Stimulated activated CD8-positive, alpha-beta memory T cell treated with anti-CD3 and anti-CD28 coated beads, Interleukin-4, amount 100 ng/mL, for 48 hours (primary cell): ENCODE data around the gene SLC16A12.
"Not testable (repeated sequence)": the region's sequence is repeated elsewhere in the genome, so short reads cannot be mapped to it uniquely, and the experiment has no call there.

Source experiments
- DNase-seq: peaks from one replicate; pipeline ENCODE4 v3.0.0-alpha.2; 2020

SLC16A12 gene

DNA sequence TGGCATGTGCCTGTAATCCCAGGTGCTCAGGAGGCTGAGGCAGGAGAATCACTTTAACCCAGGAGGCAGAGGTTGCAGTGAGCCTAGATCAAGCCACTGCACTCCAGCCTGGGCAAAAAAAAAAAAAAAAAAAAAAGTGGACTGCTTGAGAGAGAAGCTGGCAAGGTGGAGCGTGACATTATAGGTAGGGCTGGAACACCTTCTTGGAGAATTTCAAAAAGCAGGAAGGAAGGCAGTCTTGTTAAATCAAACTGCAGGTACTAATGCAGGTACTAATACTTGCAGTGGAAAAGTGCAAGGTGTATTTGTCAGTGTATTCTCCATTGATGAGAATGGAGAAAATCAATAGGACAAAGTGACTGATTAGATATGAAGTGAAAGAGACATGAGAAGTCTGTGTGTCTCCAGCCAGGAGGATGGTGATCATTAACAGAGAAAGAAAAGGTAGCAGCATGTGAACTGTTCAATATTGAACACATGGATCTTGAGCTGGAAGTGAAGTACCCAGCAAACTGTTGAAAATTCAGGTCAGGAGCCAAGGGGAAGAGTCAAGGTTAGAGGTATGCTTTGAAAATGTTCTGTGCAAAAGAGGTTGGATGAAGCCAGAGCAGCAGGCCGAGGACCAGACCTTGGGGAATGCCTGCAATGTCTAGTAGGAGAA, 12.6 kb upstream of the SLC16A12 start:
- no peak for DNase-seq

DNA sequence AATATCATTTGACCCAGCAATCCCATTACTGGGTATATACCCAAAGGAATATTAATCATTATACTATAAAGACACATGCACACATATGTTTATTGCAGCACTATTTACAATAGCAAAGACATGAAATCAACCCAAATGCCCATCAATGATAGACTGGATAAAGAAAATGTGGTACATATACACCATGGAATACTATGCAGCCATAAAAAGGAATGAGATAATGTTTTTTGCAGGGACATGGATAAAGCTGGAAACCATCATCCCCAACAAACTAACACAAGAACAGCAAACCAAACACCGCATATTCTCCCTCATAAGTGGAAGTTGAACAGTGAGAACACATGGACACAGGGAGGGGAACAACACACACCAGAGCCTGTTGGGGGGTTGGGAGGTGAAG, 11.3 kb upstream of the SLC16A12 start:
- not testable (repeated sequence) for DNase-seq

DNA sequence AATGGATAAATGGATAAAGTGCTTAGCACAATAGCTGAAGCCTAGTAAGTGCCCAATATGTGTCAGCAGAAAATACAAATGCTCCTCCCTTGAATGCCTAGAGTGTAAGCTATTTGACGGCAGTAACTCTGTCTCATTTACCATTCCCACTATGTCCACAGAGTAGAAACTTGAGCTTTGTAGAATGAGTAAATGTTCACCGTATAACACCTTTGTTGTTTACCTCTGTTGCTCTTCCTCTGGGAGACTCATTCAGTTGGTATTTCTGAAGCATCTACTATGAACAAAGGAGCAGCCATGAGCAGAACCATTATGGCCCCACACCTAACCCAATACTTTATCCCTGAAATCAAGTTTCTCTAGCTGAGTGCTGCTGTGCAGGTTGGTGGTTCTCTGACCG, 8.4 kb upstream of the SLC16A12 start:
- no peak for DNase-seq

DNA sequence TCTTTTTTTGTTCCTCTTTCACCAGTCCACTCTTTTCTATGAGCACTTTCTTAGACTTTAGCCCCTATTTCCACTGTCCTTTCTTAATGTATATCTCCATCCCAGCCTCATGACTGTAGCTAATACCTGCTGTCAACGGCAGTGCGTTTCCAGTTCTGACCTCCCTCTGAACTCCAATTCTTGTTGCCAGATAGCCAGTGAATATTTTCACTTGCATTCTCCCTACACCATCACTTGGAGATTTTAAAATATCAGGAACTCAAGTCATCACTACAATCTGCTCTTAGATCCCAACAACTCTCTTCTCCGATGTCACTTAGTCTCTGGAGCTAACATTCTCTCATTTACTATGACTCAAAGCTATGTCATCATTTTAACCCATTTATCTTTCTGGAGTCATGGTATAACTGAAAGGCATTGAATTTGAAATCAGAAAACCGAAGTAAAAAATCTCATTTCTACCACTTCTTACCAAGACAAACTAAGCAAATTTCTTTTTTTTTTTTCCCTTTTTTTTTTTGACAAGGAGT, 5.1 kb upstream of the SLC16A12 start:
- DNase-seq, result no peak

DNA sequence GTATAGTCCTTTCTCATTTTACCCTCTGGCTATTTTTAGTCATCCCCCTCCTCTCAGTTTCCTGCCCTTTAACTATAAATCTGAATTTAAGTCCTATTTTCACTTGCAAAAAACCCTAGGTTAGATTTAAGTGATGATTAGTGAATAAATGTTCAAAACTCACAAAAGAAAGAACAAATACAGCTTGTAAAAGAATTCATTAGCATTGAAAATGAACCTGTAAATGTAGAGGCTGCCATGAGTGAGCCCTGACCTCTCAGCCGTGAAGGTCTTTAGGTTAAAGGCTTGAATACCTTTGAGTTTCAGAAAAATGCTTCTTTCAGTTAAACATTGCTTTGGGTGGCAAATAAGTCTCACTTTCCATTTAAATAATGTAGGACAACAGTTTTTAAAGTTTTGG, 2.0 kb upstream of the SLC16A12 start:
- DNase-seq, result no peak

DNA sequence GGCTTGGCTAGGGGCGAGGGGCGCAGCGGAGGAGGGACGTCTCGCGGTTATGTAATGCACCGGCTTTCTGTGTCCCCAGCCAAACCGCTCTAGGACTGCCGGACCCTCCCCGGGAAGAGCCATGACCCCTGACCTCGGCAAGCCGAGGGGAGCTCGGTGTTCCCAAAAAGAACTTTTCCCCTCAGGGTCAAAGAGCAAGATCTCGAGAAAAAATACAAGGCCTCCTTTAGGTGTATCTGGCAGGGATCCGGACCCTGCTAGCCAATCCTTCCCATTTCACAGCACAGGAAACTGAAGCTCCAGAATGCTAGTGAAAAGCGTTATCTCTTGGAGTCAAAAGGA, 590 bp upstream of the SLC16A12 start:
- no peak for DNase-seq

DNA sequence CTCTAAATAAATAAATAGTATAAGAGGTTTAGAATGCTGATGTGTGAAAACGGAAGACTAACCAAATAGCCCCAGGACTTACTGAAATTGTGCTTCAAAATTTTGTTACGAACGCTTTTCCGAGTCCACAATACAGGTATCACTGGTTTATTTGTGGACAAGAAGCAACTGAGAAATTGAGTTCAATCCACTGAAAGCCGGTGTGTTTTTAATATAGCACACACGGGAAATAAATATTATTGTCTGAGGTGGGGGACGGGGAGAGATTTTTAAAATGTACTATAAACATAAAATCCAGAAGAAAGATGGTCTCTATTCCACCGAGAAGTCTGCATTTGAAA, 598 bp downstream of the SLC16A12 start:
- DNase-seq, result no peak

DNA sequence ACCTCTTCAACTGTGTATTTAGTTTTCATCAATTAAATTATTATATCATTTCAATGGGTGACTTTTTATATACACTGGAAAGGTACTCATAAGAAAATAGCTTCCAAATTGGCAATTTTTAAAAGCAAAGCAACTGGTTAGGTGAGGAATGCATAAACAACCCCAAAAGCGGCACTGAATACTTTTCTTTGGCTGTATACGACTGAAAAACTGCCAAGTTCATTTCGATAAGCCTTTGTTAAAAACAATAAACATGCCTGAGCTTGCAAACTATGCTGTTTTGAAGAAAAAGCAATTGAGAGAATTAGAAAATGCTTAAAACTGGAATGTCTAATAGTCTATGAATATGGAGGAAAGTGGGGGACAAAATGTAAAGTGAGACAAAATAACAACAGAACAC, 2.9 kb downstream of the SLC16A12 start:
- DNase-seq, result no peak

DNA sequence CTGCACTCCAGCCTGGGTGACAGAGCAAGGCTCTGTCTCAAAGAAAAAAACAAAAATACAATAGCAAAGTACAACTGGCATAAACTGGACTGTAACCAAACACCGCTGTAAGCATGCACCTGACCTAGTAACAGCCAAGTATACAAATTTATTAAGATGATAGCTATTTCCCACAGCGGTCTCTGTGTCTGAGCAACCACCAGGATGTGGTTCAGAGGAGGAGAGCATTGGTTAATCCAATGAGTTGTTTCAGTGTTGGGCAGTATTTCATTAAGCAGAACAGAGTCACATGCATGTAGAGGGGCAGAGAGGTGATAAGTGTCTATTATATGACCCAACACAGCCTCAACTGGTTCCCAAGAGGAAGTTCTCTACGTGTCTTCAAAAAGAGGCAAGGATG, 4.0 kb downstream of the SLC16A12 start:
- no peak for DNase-seq

DNA sequence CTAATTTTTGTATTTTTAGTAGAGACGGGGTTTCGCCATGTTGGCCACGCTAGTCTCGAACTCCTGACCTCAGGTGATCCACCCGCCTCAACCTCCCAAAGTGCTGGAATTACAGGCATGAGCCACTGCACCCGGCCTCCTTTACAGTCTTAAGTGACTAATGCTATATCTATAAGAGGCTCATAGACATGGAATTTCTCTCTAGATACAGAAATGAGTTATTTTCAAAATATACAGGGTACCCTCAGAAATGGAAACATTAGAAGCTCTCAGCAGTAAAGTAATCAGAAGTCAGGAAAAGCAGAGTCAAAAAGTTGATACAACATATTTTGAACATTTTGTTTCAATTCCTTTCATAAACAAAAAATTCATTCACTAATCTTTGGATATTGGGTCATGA, 5.7 kb downstream of the SLC16A12 start:
- DNase-seq, result not testable (repeated sequence)

DNA sequence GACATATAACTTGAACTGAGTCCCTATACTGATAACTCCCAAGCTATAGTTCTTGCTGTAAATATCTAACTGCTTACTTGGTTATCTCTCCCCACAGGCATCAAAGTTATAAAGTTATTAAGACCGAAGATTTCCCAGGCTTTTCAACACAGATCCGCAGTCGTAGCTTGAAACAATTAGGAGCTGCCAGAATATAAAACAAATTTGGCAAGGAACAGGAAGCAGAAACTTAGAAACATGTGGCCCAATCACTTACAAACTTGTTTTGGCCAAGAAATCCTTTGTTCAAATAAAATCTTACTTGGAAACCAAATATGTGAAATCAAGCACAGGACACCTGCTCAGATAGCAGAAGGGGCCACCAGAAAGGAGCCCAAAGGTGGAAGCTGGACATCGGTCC, 9.0 kb downstream of the SLC16A12 start:
- no peak for DNase-seq

DNA sequence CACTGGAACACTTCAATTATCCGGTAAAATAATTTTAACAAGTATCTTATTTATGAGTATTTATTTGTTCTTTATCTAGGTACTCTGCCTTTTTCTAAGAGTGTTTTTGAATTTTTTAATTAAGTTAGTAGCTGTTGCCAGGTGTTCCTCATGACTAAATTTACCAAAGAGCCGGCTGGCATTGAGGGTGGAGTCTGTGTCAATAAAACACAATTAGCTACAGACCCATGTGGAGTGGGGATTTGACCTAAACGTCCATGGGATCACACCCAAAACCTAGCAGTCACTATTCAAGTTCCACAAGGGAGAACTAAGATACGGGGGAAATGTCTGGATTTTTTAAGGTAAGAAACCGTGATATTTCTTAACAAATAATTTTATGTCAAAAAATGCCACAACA, 9.8 kb downstream of the SLC16A12 start:
- no peak for DNase-seq

DNA sequence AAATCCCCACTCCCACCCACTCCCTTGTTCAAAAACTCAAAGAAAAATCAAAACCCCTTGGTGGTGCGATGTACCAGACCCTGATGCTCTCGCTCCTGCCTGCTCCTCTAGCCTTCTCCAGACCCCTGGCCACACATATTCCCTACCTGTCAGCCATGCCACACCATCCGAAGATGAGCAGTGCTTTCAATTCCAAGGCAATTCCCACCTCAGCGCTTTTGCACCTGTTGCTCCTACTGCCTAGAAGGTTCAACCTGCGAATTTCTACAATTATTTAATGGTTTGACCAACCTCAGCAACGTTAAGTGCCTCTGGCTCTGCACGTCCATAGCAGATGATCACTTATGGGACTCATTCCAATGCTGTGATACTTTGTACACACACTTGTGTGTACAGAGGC, 11.1 kb downstream of the SLC16A12 start:
- DNase-seq, result no peak

DNA sequence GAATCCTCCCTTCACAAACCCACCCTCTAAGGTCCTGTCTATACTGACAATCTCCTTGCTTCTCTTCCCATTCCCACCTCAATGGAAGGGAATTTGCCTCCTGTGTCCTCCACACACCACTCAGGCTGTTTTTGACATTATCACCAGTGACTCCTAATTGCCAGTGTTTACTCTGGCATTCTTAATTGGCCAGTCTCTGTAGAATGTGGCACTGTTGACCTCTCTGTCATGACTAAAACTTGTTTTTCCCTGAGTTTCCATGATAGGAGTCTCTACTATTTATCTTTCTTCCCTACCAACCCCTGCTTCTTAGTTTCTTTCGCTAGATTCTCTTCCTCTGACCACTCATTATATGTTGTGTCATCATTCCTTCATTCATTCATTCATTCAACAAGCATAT, 12.1 kb downstream of the SLC16A12 start:
- DNase-seq, result no peak

DNA sequence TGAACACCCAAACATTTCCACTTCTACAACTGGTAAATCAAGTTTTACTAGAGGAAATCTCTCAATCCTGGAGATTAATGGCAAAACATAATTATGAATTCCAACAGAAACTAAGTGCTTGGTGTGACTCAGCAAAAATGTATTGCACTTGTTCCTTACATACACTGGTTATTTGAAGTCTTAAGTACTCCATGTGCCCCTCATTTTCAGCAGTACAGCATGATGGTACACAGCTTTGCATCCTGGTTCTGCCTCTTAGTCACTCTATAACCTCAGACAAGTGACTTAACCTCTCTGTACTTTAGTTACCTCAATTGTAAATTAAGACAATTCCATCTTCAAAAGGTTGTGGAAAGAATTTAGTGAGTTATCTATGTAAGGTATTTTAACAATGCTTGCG, 12.9 kb downstream of the SLC16A12 start:
- no peak for DNase-seq

DNA sequence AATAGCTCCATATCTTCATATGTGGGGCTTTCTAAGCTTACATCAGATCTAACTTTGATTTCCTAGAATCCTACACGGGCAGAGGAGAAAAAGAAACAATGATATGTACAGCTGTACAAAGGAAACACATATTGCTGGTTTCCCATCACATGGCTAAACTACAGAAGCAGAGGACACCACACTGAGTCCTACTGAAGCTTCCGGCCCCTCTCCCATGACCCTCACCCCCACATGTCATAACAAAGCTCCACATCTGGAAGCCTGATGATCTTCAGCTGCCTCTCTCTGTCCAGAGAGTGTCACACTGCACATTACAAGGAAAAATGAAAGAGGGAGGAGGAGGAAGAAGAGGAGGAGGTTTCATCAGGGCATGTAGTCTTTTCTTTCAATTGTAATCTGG, 14.0 kb downstream of the SLC16A12 start:
- no peak for DNase-seq

DNA sequence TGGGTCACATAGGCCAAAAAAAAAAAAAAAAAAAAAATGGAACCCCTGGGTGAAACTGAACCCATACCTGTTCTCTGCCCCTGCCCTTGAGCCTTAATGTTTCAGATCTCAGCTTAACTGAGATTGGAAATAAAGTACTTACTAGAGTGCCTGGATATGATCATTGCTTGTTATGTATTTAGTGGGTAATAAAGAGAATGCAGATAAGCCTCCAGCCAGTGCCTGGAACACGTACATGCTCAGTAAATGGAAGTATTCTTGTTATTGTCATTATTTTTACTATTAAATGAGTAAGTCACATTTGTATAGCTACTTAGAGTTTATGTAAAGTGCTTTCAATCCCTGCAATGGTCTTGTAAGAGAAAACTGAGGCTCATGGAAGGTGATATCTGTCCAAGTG, 14.7 kb downstream of the SLC16A12 start:
- DNase-seq, result no peak

DNA sequence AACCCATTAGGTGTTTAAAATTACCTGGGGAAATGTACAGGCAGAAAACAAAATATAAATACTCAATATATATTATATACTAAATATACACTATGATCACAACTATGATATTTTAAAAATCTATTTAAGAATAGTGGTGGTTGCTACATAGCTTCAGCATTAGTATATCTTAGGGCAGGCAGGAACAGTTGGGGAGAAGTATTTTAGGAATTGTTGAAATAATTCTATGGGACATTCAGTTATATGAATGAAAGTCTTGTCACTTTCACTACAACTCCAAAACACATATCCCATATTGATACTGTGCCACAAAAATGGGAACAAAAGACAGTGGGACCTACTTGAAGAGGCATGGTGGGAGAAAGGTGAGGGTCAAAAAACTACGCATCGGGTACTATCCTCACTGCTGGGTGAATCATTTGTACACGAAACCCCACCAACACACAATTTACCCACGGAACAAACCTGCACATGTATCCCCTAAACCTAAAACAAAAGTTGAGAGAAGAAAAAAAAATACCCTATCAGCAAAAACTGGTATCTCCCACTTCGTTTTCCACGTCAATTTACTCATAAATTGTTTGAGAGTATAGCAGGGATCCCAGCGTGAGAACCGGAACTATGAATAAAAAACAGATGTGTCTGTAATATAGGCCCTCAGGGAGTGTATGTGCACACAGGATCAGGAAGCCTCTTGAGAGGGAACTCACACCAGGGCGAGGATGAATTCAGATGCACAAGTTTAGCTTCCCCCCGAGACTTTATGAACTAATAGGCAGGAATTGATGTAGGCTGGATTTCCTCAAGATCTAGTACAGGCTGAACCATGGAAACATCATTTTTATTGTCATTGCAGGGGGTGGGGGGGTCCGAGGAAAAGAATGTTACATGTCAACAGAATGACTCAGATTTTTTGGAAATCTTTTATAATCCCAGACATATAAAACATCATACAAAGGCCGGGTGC, 16.2 kb downstream of the SLC16A12 start:
- no peak for DNase-seq

DNA sequence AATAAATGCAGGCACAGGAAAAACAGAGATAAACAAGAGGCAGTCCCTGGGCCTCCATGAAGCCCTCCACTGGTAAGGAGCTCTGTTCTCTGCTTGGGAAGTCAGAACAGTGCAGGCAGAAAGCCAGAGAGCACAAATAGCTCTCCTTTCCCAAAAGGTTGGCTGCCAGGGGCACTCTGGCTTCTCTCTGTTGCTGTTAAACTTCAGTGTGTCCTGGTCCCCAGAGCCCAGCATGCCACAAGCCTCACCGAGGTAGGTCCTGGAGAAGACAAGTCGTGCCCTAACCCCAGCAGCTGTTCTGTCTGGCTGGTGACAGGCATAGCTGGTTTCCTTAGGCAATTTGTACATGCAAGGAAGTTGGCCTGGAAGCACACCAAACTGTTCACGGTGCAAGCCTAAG, 17.3 kb downstream of the SLC16A12 start:
- DNase-seq, result no peak

DNA sequence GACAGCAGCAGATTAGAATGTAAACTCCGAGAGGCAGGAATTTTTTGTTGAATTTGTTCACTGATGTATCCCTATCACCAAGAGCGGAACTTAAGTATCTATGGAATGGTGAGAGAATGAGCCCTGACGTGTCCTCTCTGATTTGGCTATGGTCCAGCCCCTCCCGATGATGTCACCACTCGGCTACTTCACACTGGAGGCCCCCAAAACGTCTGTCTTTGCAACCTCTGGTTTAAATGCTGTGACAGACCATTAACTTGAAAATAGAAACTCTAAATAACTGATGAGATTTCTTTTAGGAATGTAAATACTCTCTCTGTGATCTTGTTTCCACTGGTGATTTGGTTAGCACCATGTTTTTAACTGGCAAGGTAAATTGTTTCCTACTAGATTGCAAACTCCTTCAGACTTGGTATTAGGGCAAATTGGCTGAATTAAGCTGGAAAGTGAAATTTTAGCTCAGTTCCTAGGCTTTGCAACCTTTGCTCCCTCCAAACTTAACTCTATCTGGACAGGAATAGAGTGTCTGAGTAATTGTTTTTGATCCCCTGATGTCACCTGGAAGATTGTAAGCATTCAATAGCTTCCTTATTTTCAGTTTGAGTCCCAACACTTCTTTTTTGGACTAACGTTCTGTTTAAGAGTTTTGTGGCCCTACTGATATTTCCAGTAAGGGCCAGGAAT, 19.1 kb downstream of the SLC16A12 start:
- no peak for DNase-seq

DNA sequence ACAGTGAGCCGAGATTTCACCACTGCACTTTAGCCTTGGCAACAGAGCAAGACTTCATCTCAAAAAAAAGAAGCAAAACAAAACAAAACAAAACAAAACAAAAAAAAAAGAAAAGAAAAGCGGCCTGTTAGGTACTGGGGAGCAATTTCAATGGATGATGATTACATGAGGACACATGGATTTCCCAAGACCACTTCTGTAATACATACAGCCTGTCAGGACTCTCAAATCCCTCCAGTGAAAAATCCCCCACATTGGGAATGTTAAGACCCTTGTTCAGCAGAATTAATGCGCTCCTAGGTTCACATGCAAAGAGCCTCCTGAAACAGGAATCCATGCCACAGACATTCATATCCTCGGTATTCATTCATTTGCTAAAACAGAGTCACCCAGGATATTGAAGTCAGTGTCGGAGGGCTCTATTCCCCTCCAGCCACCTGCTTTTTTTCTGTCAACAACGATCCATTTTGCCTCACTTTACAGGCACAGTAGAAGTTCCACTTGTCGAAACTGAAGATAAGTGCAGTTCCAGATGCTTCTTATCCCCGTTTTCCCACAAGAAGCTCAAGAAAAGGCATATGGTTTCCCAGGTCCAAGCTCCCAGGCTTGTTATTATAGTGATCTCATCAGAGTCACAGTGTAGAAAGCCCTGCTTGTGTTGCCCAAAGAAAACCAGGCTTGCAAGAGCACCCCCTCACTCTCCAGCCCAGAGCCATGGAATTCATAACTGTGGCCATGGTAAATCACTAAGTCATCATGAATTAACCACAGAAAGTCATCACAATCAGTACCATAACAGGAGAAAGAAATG, 20.2 kb downstream of the SLC16A12 start:
- no peak for DNase-seq

DNA sequence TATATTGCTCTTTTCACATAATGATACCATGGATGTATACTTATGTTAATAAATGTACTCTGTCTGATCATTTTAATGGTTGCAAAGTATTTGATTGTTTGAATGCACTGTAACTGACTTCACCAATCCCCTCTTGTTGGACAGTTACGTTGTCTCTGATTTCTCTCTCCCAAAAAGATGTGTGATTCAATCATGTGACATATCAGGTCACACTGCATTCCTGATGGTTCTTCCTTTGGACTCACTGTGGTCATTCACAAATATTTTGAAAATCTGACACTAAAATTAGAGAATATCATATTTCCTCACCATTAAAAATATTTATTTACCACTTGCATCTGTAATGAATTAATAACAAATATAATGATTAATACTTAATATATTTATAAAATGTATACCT, 22.2 kb downstream of the SLC16A12 start:
- DNase-seq, result no peak
